T-helper 1 cell treated with Interleukin-12 subunit alpha and Interleukin-12 subunit beta and Interleukin-4 antibody, amounts not matched to agents 30 μg/mL and 1 μg/mL, for 36 hours (primary cell): ENCODE results near the gene ABCB8.
"Not testable (repeated sequence)": the region's sequence is repeated elsewhere in the genome, so short reads cannot be mapped to it uniquely, and the experiment has no call there.

Experiments
- H3K27ac Mint-ChIP-seq: one replicate; pipeline ENCODE4 v1.8.0; 2021; ENCODE audit warnings: mild to moderate bottlenecking, mixed read lengths
- H3K27me3 Mint-ChIP-seq: one replicate; pipeline ENCODE4 v1.8.0; 2021; ENCODE audit warnings: low read depth, mixed read lengths
- H3K36me3 Mint-ChIP-seq: one replicate; pipeline ENCODE4 v1.8.0; 2021; ENCODE audit warnings: low read depth, mixed read lengths
- H3K4me1 Mint-ChIP-seq: one replicate; pipeline ENCODE4 v1.8.0; 2021; ENCODE audit warnings: low read depth, mixed read lengths
- H3K4me3 Mint-ChIP-seq: one replicate; pipeline ENCODE4 v1.8.0; 2021; ENCODE audit warnings: mild to moderate bottlenecking, moderate library complexity, mixed read lengths
- H3K9me3 Mint-ChIP-seq: one replicate; pipeline ENCODE4 v1.8.0; 2021; ENCODE audit warnings: mixed read lengths

The ABCB8 gene

GRCh38 chr7:151031011-151031410, 2.8 kb downstream of the ABCB8 start:
- Mint-ChIP-seq H3K27ac (no peak overlapping the region), H3K4me1 (peaks cover 20% of the 10 kb centered on the region), H3K27me3 (no peaks in the 10 kb centered on the region), H3K9me3 (no peaks in the 10 kb centered on the region), H3K36me3 (peaks cover 2% of the 10 kb centered on the region), H3K4me3 (no peak overlapping the region)

- Mint-ChIP-seq H3K9me3 (no peaks in the 10 kb centered on the region), H3K4me3 (no peak overlapping the region), H3K4me1 (peaks cover 12% of the 10 kb centered on the region), H3K27ac (no peak overlapping the region), H3K36me3 (peaks cover 9% of the 10 kb centered on the region), H3K27me3 (no peaks in the 10 kb centered on the region)
Observed at GRCh38 chr7:151032936-151033863, 5.0 kb downstream of the ABCB8 start.

DNA sequence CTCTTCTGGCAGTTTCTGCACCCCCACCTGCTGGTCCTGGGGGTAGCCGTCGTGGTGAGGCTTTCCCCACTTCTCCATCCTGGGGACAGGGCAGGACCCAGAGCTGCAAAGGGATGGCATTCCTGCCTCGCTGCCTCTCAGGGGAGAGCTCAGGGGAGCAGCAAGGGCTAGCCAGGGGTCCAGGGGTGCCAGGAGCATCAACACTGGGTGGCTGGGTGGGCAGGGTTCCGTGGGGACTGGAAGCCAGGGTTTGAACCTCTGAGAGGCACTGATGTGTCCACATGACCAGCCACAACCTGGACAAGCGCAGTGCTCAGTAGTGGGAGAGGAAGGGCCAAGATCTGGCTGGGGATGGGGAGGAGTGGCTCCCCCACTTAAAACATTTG, 5.6 kb downstream of the ABCB8 start:
- H3K36me3 Mint-ChIP-seq, result peaks cover 7% of the 10 kb centered on the region
- peaks cover 9% of the 10 kb centered on the region for H3K4me1 Mint-ChIP-seq
- H3K27ac Mint-ChIP-seq, result no peak overlapping the region
- H3K9me3 Mint-ChIP-seq, result no peaks in the 10 kb centered on the region
- H3K27me3 Mint-ChIP-seq, result no peaks in the 10 kb centered on the region
- H3K4me3 Mint-ChIP-seq, result no peak overlapping the region

DNA sequence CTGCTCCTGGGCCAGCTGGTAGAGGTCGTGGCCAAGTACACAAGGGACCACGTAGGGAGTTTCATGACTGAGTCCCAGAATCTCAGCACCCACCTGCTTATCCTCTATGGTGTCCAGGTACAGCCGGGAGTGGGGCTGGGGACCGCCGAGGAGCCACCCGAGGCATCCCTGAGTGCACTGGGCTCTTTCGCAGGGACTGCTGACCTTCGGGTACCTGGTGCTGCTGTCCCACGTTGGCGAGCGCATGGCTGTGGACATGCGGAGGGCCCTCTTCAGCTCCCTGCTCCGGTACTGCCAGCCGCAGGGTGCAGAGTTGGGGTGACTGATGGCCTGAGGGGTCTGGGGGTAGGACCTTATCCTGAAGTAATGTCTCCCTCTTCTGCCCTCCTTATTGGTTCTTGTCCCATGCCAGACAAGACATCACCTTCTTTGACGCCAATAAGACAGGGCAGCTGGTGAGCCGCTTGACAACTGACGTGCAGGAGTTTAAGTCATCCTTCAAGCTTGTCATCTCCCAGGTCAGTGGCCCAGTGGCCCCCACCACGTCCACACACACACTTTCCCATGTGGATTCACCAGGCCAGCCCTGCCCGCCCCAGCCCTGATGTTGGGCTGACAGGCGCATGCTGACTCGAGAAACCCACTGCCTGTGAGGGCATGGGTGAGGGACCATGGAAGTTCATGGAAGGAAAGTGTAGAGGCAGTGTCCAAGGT, 6.2 kb downstream of the ABCB8 start:
- Mint-ChIP-seq H3K27me3 (no peaks in the 10 kb centered on the region), H3K9me3 (no peaks in the 10 kb centered on the region), H3K4me3 (no peak overlapping the region), H3K36me3 (peaks cover 7% of the 10 kb centered on the region), H3K4me1 (peaks cover 9% of the 10 kb centered on the region), H3K27ac (no peak overlapping the region)

DNA sequence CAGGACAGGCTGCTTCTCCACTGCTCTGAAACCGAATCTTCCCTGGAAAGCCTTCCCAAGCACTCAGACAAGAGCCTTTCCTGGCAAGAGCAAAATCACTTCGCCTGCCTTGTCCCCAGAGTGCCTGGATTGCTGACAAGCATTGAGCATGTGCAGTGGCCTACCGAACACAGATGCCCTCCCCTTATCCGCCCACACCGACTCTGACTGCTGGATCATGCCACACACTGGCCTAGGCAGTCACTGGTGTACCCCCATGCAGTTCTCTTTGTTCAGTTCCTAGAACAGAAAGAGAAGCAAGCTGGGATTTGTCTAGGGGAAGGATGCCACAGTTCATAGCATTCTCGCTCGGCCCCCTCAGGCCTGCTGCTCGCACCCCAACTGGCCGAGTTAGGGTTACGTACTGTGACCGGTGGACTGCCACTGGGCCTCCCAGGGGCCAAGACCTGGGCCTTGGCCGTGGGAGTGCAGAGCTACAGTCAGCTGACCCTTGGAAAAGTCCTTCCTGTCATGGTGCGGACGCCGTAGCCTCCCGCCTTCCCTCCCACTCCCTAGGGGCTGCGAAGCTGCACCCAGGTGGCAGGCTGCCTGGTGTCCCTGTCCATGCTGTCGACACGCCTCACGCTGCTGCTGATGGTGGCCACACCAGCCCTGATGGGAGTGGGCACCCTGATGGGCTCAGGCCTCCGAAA, 6.9 kb downstream of the ABCB8 start:
- peaks cover 6% of the 10 kb centered on the region for H3K4me1 Mint-ChIP-seq
- peaks cover 7% of the 10 kb centered on the region for H3K36me3 Mint-ChIP-seq
- H3K27me3 Mint-ChIP-seq, result no peaks in the 10 kb centered on the region
- H3K9me3 Mint-ChIP-seq, result no peaks in the 10 kb centered on the region
- no peak overlapping the region for H3K4me3 Mint-ChIP-seq
- no peak overlapping the region for H3K27ac Mint-ChIP-seq

DNA sequence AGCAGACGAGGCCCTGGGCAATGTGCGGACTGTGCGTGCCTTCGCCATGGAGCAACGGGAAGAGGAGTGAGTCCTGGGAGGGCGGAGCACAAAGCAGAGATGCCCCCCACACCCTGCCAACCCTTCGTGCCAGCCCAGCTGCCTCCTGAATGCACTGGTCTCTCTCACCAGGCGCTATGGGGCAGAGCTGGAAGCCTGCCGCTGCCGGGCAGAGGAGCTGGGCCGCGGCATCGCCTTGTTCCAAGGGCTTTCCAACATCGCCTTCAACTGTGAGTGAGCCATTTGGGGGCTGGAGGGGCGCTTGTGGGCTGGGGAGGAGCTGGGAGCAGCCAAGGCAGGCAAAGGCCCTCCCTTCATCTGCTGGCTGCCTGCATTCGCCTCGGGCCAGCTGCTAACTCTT, 7.7 kb downstream of the ABCB8 start:
- no peaks in the 10 kb centered on the region for H3K27me3 Mint-ChIP-seq
- no peak overlapping the region for H3K27ac Mint-ChIP-seq
- no peaks in the 10 kb centered on the region for H3K9me3 Mint-ChIP-seq
- peaks cover 6% of the 10 kb centered on the region for H3K4me1 Mint-ChIP-seq
- H3K36me3 Mint-ChIP-seq, result peaks cover 7% of the 10 kb centered on the region
- no peak overlapping the region for H3K4me3 Mint-ChIP-seq

GRCh38 chr7:151038951-151039849, 10.9 kb downstream of the ABCB8 start:
- H3K27ac Mint-ChIP-seq, result no peak overlapping the region

GRCh38 chr7:151039850-151040548, 11.7 kb downstream of the ABCB8 start:
- Mint-ChIP-seq H3K4me3 (no peak overlapping the region), H3K27me3 (no peaks in the 10 kb centered on the region), H3K9me3 (no peaks in the 10 kb centered on the region), H3K27ac (no peak overlapping the region), H3K4me1 (peaks cover 6% of the 10 kb centered on the region), H3K36me3 (peaks cover 7% of the 10 kb centered on the region)

More at GRCh38 chr7:151038951-151039849, 10.9 kb downstream of the ABCB8 start:
- H3K4me3 Mint-ChIP-seq, result no peak overlapping the region
- H3K36me3 Mint-ChIP-seq, result peaks cover 7% of the 10 kb centered on the region
- H3K27me3 Mint-ChIP-seq, result no peaks in the 10 kb centered on the region
- H3K9me3 Mint-ChIP-seq, result no peaks in the 10 kb centered on the region
- peaks cover 6% of the 10 kb centered on the region for H3K4me1 Mint-ChIP-seq

DNA sequence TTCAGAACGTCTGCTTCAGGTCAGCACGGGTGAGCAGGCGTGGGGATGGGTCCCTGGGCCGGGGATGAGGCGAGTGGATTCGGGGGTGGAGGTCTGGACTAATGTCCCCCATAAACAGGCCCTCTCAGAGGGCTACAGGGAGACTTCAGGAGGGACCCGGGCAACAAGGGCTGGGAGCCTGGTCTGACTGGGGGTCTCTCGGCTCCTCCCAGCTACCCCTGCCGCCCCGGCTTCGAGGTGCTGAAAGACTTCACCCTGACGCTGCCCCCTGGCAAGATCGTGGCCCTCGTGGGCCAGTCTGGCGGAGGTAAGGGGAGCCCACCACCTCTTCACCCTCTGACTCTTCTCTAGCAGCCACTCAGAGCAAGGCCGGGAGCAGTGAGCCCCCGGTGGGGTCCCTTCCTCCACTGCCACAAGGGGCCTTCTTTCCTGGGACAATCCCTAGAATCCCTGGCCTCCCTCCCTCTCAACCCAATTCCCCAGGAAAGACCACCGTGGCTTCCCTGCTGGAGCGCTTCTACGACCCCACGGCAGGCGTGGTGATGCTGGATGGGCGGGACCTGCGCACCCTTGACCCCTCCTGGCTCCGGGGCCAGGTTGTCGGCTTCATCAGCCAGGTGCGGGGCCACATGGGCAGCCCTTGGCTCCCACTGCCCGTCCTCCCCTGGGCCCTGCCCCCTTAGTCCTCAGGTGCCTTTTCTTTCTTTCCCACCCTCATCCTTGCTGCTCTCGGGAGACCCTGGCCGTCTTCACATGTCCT, 12.5 kb downstream of the ABCB8 start:
- Mint-ChIP-seq H3K4me1 (peaks cover 6% of the 10 kb centered on the region), H3K9me3 (no peaks in the 10 kb centered on the region), H3K36me3 (peaks cover 7% of the 10 kb centered on the region), H3K27ac (no peak overlapping the region), H3K4me3 (no peak overlapping the region), H3K27me3 (no peaks in the 10 kb centered on the region)

DNA sequence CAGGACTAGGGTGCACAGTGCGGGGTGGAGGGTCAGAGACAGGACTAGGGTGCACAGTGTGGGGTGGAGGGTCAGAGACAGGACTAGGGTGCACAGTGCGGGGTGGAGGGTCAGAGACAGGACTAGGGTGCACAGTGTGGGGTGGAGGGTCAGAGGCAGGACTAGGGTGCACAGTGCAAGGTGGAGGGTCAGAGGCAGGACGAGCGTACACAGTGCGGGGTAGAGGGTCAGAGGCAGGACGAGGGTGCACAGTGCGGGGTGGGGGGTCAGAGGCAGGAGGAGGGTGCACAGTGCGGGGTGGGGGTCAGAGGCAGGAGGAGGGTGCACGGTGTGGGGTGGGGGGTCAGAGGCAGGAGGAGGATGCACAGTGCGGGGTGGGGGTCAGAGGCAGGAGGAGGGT, 15.2 kb downstream of the ABCB8 start:
- not testable (repeated sequence) for H3K4me1 Mint-ChIP-seq, H3K36me3 Mint-ChIP-seq, H3K27me3 Mint-ChIP-seq, H3K4me3 Mint-ChIP-seq, H3K27ac Mint-ChIP-seq, H3K9me3 Mint-ChIP-seq

- H3K4me3 Mint-ChIP-seq, result no peak overlapping the region
- no peaks in the 10 kb centered on the region for H3K27me3 Mint-ChIP-seq
- no peaks in the 10 kb centered on the region for H3K36me3 Mint-ChIP-seq
- peaks cover 6% of the 10 kb centered on the region for H3K4me1 Mint-ChIP-seq
- H3K9me3 Mint-ChIP-seq, result no peaks in the 10 kb centered on the region
- no peak overlapping the region for H3K27ac Mint-ChIP-seq
Observed at GRCh38 chr7:151043959-151044358, 15.7 kb downstream of the ABCB8 start.

DNA sequence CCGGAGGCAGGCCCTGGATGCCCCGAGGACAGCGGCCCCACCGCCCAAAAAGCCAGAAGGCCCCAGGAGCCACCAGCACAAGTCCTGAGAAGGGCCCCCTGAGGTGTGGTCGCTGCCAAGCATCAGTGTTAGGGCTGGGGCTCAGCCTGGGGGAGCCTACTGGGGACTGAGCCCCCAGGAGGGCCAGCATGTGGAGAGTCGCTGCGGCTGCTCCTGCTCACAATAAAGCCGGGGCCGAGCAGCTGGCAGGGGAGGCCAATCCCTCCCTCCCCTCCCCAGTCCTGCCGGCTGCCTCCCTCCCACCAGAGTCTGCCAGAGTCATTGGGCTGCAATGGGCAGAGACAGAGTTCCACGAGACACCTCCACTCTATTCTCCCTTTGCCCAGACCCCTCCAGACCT, 17.0 kb downstream of the ABCB8 start:
- Mint-ChIP-seq H3K36me3 (no peaks in the 10 kb centered on the region), H3K4me3 (no peak overlapping the region), H3K9me3 (no peaks in the 10 kb centered on the region), H3K4me1 (peaks cover 2% of the 10 kb centered on the region), H3K27me3 (peaks cover 1% of the 10 kb centered on the region), H3K27ac (no peak overlapping the region)

- no peaks in the 10 kb centered on the region for H3K9me3 Mint-ChIP-seq
- no peak overlapping the region for H3K27ac Mint-ChIP-seq
- H3K36me3 Mint-ChIP-seq, result no peaks in the 10 kb centered on the region
- H3K4me3 Mint-ChIP-seq, result no peak overlapping the region
- peaks cover 2% of the 10 kb centered on the region for H3K4me1 Mint-ChIP-seq
- H3K27me3 Mint-ChIP-seq, result peaks cover 5% of the 10 kb centered on the region
Observed at GRCh38 chr7:151045967-151046366, 17.7 kb downstream of the ABCB8 start.
